Measurements from ENCODE around the gene MARCOL. TPM values are rescaled to one million over a fixed set of nuclear protein-coding genes. Genes with fewer than 3 reads are reported as not detected.

Gene MARCOL
- total RNA-seq, 1 experiment from 2014 or later = not detected

GRCh38 chr5:148205865-148206264 lies 32.5 kb upstream of the MARCOL start:
- no peak for DNase-seq (ENCODE audit: low spot score)
- ATAC-seq = no peak
- ChIA-PET CTCF (no interaction called here), POLR2A (no interaction called here)
- H3K27me3 Mint-ChIP-seq (ENCODE audit: low read depth) = no peaks in the 10 kb centered on the region
- no peaks in the 10 kb centered on the region for H3K9me3 Mint-ChIP-seq
- TF ChIP-seq GTF2I (CRISPR knock-in tag; conservative IDR thresholded peaks at IDR 0.05) (no peak), GABPB1 (CRISPR knock-in tag; IDR thresholded peaks at IDR 0.05) (no peak), SOX15 (CRISPR knock-in tag; IDR thresholded peaks at IDR 0.05) (no peak), PRRX2 (CRISPR knock-in tag; IDR thresholded peaks at IDR 0.05) (no peak), SP1 (CRISPR knock-in tag; conservative IDR thresholded peaks at IDR 0.05) (no peak), ATF2 (CRISPR knock-in tag; IDR thresholded peaks at IDR 0.05; ENCODE audit: borderline replicate concordance, low read depth) (no peak), ATF6 (CRISPR knock-in tag; IDR thresholded peaks at IDR 0.05) (no peak), STAT6 (CRISPR knock-in tag; conservative IDR thresholded peaks at IDR 0.05; ENCODE audit: low read depth) (no peak), ZNF512 (CRISPR knock-in tag; IDR thresholded peaks at IDR 0.05; ENCODE audit: borderline replicate concordance) (no peak), ZNF532 (CRISPR knock-in tag; IDR thresholded peaks at IDR 0.05; ENCODE audit: borderline replicate concordance) (no peak), JUN (CRISPR knock-in tag; IDR thresholded peaks at IDR 0.05) (no peak)
- H3K4me3 Mint-ChIP-seq = no peak overlapping the region
- H3K36me3 Mint-ChIP-seq = no peaks in the 10 kb centered on the region
- no peaks in the 10 kb centered on the region for H3K4me1 Mint-ChIP-seq
- H3K27ac Mint-ChIP-seq = no peak overlapping the region

- CTCF ChIA-PET = no interaction called here
- Mint-ChIP-seq H3K4me1 (no peaks in the 10 kb centered on the region), H3K4me3 (no peak overlapping the region), H3K27ac (no peak overlapping the region), H3K9me3 (no peaks in the 10 kb centered on the region), H3K36me3 (no peaks in the 10 kb centered on the region), H3K27me3 (ENCODE audit: low read depth) (no peaks in the 10 kb centered on the region)
- TF ChIP-seq GABPB1 (CRISPR knock-in tag; IDR thresholded peaks at IDR 0.05) = no peak
- no peak for TF ChIP-seq ZNF425 (CRISPR knock-in tag; conservative IDR thresholded peaks at IDR 0.05)
- TF ChIP-seq NFE2L1 (CRISPR knock-in tag; IDR thresholded peaks at IDR 0.05) = no peak
- ATAC-seq (no peak), DNase-seq (ENCODE audit: low spot score) (no peak)
- POLR2A ChIA-PET = no interaction called here
Observed at GRCh38 chr5:148206620-148207019, 31.7 kb upstream of the MARCOL start.

Data from WTC11 (cell line).